A549 (cell line): ENCODE data around the gene OTOG. TPM values are rescaled to one million over a fixed set of nuclear protein-coding genes. Genes with fewer than 3 reads are reported as not detected.

Experiments
- ATAC-seq, 2 experiments: fragments of 200-7000 bp in 1 of 2; fragments of >200 bp in 1 of 2; cut with Nextera tagmentation in 1 of 2; cut with Tn5 transposase in 1 of 2; 3 replicates each; pipeline versions ENCODE4 v1.8.0 to v1.9.1; 2018 to 2020; ENCODE audit warnings: mild to moderate bottlenecking in 1 of 2, moderate library complexity in 1 of 2
- CTCF ChIA-PET: fragments of 300-600 bp; sonication (Branson Sonifier 250); formaldehyde crosslinking; extraction: SDS; loops from one replicate; lab custom pipeline; 2021; ENCODE audit warnings: antibody characterized with exemption, inconsistent platforms; lab: Yijun Ruan, JAX
- POLR2A ChIA-PET: fragments of 350-600 bp; formaldehyde crosslinking; extraction: SDS; loops from one replicate; lab custom pipeline; 2021; ENCODE audit warnings: antibody characterized with exemption, inconsistent platforms; lab: Yijun Ruan, JAX
- DNase-seq, 2 experiments: peaks; one replicate each; pipeline versions ENCODE4 v3.0.0 to v3.0.0-alpha.2; 2011 to 2016; ENCODE audit warnings: low read depth in 1 of 2, low spot score in 1 of 2
- FAIRE-seq: peaks from 2 replicates; lab custom pipeline; 2011; peaks lifted over from hg19 to GRCh38; lab: Jason Lieb, UNC
- H3K27ac ChIP-seq, 2 experiments: fragments of >200 bp; sonication (Bioruptor Twin); formaldehyde crosslinking; 3 replicates each; pipeline ENCODE4 v1.5.1; 2016 to 2017
- H3K4me1 ChIP-seq: fragments of >200 bp; sonication (Bioruptor Twin); formaldehyde crosslinking; 3 replicates; pipeline ENCODE4 v1.6.1; 2016
- H3K4me2 ChIP-seq: fragments of >200 bp; sonication (Bioruptor Twin); formaldehyde crosslinking; 3 replicates; pipeline ENCODE4 v1.6.1; 2016
- H3K4me3 ChIP-seq: fragments of >200 bp; sonication (Bioruptor Twin); formaldehyde crosslinking; 3 replicates; pipeline ENCODE4 v1.5.1; 2016
- H3K9me3 ChIP-seq: fragments of >200 bp; sonication (Bioruptor Twin); formaldehyde crosslinking; 3 replicates; pipeline ENCODE4 v1.6.1; 2016
- BHLHE40 ChIP-seq: IDR thresholded peaks from 2 replicates; pipeline ENCODE4 v1.6.1; 2012; ENCODE audit warnings: low read depth, low read length, inconsistent platforms
- EHF ChIP-seq: fragments of 250-450 bp; sonication (Bioruptor Pico); IDR thresholded peaks from 2 replicates; pipeline ENCODE4 v1.5.0; 2020; ENCODE audit warnings: mild to moderate bottlenecking
- FOSB ChIP-seq: fragments of 250-450 bp; sonication (Bioruptor Pico); IDR thresholded peaks from 2 replicates; pipeline ENCODE4 v1.5.0; 2020; ENCODE audit warnings: mild to moderate bottlenecking, moderate library complexity
- GATA3 ChIP-seq: IDR thresholded peaks from 2 replicates; pipeline ENCODE4 v1.6.1; 2012; ENCODE audit warnings: borderline replicate concordance
- HOXB13 ChIP-seq: fragments of 250-450 bp; sonication (Bioruptor Pico); IDR thresholded peaks from 2 replicates; pipeline ENCODE4 v1.5.0; 2020; ENCODE audit warnings: low read depth, mild to moderate bottlenecking, moderate library complexity
- KDM5A ChIP-seq: fragments of 200-600 bp; sonication (generic); IDR thresholded peaks from 2 replicates; pipeline ENCODE4 v1.6.1; 2016; ENCODE audit warnings: antibody characterized with exemption, mild to moderate bottlenecking
- MAFK ChIP-seq: fragments of 450-650 bp; IDR thresholded peaks from 2 replicates; pipeline ENCODE4 v1.6.1; 2014; ENCODE audit not compliant: partially characterized antibody
- MYC ChIP-seq: IDR thresholded peaks from 2 replicates; pipeline ENCODE4 v1.6.1; 2012; ENCODE audit warnings: mild to moderate bottlenecking, inconsistent platforms, low read length, improper control_type of control experiment, borderline replicate concordance
- POLR2AphosphoS2 ChIP-seq: conservative IDR thresholded peaks from 2 replicates; pipeline ENCODE4 v1.6.1; 2012; ENCODE audit warnings: low read length, improper control_type of control experiment, inconsistent platforms
- RAD21 ChIP-seq, 2 experiments: fragments of >200 bp in 1 of 2; sonication (Bioruptor Twin) in 1 of 2; formaldehyde crosslinking in 1 of 2; IDR thresholded peaks in 1 of 2; conservative IDR thresholded peaks in 1 of 2; 2 replicates in 1 of 2; 3 replicates in 1 of 2; pipeline ENCODE4 v1.6.1; 2012 to 2018; ENCODE audit warnings: inconsistent platforms in 1 of 2
- RNF2 ChIP-seq: fragments of 200-600 bp; sonication (generic); IDR thresholded peaks from 2 replicates; pipeline ENCODE4 v1.6.1; 2016; ENCODE audit warnings: low read depth, mild to moderate bottlenecking, antibody characterized with exemption, moderate library complexity, borderline replicate concordance
- SREBF2 ChIP-seq: fragments of 450-650 bp; IDR thresholded peaks from 2 replicates; pipeline ENCODE4 v1.6.1; 2014; ENCODE audit warnings: mild to moderate bottlenecking, moderate library complexity
- TP53 ChIP-seq: fragments of 250-450 bp; sonication (Bioruptor Pico); IDR thresholded peaks from 2 replicates; pipeline ENCODE4 v1.5.0; 2021; ENCODE audit warnings: mild to moderate bottlenecking, moderate library complexity
- ZC3H11A ChIP-seq: fragments of 450-650 bp; IDR thresholded peaks from 2 replicates; pipeline ENCODE4 v1.6.1; 2014; ENCODE audit warnings: antibody characterized with exemption, mild to moderate bottlenecking
- ZFP36 ChIP-seq: fragments of 450-650 bp; IDR thresholded peaks from 2 replicates; pipeline ENCODE4 v1.6.1; 2014; ENCODE audit warnings: borderline replicate concordance; ENCODE audit not compliant: partially characterized antibody
- ZSCAN20 ChIP-seq: fragments of 250-450 bp; sonication (Bioruptor Pico); IDR thresholded peaks from 2 replicates; pipeline ENCODE4 v1.8.0; 2022; ENCODE audit warnings: mild to moderate bottlenecking, moderate library complexity
- WGBS: methylation state at CpG from one replicate; pipeline ENCODE4 v1.1.6; 2017; ENCODE audit errors: missing lambda C conversion rate; 5-methylcytosine and 5-hydroxymethylcytosine counted together
- polyA plus RNA-seq, 4 experiments: library from polyadenylated mRNA; depleted of rRNA in 3 of 4; stranded (reverse); fragments of >200 nt; fragmentation: RNase III in 1 of 4; extraction: RNeasy Plus Mini Kit Qiagen cat#74134 plus additional on column Dnase treatment in 1 of 4; gene quantifications; 2 replicates in 3 of 4; 3 replicates in 1 of 4; pipeline ENCODE4 v1.2.3, GENCODE V29; 2011 to 2017
- TF ChIP-seq, protein P1 (sequence below): IDR thresholded peaks from 2 replicates; pipeline ENCODE4 v1.6.1; 2012
- TF ChIP-seq, protein P2 (sequence below): IDR thresholded peaks from 2 replicates; pipeline ENCODE4 v1.6.1; 2012
- TF ChIP-seq, protein P3 (sequence below): fragments of >200 bp; sonication (Bioruptor Twin); formaldehyde crosslinking; IDR thresholded peaks from 2 replicates; pipeline ENCODE4 v1.6.1; 2016
- TF ChIP-seq, protein P4 (sequence below): fragments of 250-450 bp; sonication (Bioruptor Pico); IDR thresholded peaks from 2 replicates; pipeline ENCODE4 v1.5.0; 2020; ENCODE audit warnings: low read depth, mild to moderate bottlenecking, moderate library complexity
- TF ChIP-seq, protein P5 (sequence below): fragments of 150-350 bp; IDR thresholded peaks from 2 replicates; pipeline ENCODE4 v1.6.1; 2014; ENCODE audit warnings: low read depth, mild to moderate bottlenecking, low read length

OTOG gene
- polyA plus RNA-seq, 2 of the 4 experiments (the other 2 are of a cell fraction) = not detected

DNA sequence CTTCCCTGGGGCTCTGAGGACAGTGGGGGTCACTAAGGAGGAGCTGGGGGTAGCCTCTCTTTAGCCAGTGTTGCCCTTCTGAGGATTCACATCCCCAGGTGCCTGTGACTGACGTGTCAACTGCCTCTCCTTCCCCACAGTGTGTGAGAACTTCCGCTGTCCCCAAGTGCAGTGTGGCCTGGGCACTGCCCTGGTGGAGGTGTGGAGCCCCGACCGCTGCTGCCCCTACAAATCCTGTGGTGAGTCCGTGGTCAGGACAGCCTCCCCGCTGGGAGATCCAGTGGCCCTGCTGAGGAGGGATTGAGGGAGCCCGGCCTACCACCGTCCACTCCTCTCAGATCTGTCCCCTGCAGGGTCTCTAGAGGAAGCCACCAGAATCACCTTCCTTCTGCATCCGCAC lies 91.3 kb downstream of the OTOG start (continued):
- TF ChIP-seq, protein P1, sequence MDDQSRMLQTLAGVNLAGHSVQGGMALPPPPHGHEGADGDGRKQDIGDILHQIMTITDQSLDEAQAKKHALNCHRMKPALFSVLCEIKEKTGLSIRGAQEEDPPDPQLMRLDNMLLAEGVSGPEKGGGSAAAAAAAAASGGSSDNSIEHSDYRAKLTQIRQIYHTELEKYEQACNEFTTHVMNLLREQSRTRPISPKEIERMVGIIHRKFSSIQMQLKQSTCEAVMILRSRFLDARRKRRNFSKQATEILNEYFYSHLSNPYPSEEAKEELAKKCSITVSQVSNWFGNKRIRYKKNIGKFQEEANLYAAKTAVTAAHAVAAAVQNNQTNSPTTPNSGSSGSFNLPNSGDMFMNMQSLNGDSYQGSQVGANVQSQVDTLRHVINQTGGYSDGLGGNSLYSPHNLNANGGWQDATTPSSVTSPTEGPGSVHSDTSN = no peak
- TF ChIP-seq TP53 (CRISPR knock-in tag) (no peak), EHF (no peak), HOXB13 (CRISPR knock-in tag) (no peak), POLR2AphosphoS2 (no peak), MYC (no peak), ZFP36 (no peak)

DNA sequence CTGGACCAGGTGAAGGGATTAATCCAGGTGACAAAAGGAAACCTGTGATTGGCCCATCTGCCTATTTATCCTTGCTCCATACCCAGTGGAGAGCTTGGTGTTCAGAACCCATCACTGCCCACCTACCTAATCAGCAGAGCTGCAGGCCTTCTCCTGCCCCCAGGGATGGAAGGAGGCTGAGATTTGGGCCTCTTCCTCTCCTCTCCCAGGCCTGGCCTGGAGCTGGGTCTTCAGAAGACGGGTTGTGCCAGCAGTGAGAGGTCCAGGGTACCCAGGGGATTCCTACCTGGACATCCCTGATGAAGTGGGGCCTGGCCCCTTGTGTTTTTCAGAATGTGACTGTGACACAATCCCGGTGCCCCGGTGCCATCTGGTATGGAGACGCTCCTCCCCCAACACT lies 92.0 kb downstream of the OTOG start:
- ATAC-seq (no peak), DNase-seq (no peak), FAIRE-seq (no peak)
- Histone ChIP-seq H3K4me2 (no peak overlapping the region), H3K4me3 (no peak overlapping the region), H3K4me1 (no peaks in the 10 kb centered on the region), H3K9me3 (no peaks in the 10 kb centered on the region), H3K27ac (no peak overlapping the region)
- CTCF ChIA-PET = interaction anchor here (1.1 kb wide), 1 partner anchor 40 kb away, joined by 4 read pairs; no protein-coding TSS in a partner anchor
- 19% methylated on average over 4 of the region's 4 CpGs for WGBS
- POLR2A ChIA-PET = no interaction called here
- TF ChIP-seq MAFK (no peak), GATA3 (no peak), HOXB13 (CRISPR knock-in tag) (no peak)

DNA sequence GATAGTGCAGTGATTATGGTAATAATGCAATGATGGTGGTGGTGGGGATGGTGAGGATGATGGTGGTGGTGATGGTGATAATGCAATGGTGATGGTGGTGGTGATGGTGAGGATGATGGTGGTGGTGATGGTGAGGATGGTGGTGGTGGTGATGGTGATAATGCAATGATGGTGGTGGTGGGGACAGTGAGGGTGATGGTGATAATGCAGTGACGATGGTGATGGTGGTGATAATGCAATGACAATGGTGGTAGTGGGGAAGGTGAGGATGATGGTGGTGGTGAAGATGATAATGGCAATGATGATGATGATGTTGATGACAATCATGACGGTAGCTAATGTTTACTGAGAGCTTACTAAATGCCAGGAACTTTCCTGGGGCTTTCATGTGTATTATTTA lies 92.7 kb downstream of the OTOG start:
- FAIRE-seq (no peak), ATAC-seq (no peak), DNase-seq (no peak)
- ChIA-PET CTCF (no interaction called here), POLR2A (no interaction called here)
- Histone ChIP-seq H3K4me3 (no peak overlapping the region), H3K27ac (no peak overlapping the region), H3K9me3 (no peaks in the 10 kb centered on the region), H3K4me2 (no peak overlapping the region), H3K4me1 (no peaks in the 10 kb centered on the region)
- WGBS = 22% methylated on average over 2 of the region's 2 CpGs
- TF ChIP-seq SREBF2 = no peak
- TF ChIP-seq RNF2 = no peak
- TF ChIP-seq, protein P2, sequence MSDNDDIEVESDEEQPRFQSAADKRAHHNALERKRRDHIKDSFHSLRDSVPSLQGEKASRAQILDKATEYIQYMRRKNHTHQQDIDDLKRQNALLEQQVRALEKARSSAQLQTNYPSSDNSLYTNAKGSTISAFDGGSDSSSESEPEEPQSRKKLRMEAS = no peak
- no peak for TF ChIP-seq KDM5A
- no peak for TF ChIP-seq POLR2AphosphoS2
- no peak for TF ChIP-seq FOSB
- TF ChIP-seq, protein P3, sequence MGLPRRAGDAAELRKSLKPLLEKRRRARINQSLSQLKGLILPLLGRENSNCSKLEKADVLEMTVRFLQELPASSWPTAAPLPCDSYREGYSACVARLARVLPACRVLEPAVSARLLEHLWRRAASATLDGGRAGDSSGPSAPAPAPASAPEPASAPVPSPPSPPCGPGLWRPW = no peak
- no peak for TF ChIP-seq ZC3H11A
- no peak for TF ChIP-seq ZSCAN20
- no peak for TF ChIP-seq BHLHE40
- TF ChIP-seq, protein P1 = no peak
- TF ChIP-seq, protein P4, sequence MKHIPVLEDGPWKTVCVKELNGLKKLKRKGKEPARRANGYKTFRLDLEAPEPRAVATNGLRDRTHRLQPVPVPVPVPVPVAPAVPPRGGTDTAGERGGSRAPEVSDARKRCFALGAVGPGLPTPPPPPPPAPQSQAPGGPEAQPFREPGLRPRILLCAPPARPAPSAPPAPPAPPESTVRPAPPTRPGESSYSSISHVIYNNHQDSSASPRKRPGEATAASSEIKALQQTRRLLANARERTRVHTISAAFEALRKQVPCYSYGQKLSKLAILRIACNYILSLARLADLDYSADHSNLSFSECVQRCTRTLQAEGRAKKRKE (CRISPR knock-in tag) = no peak
- TF ChIP-seq RAD21 (conservative IDR thresholded peaks at IDR 0.05 in 1 of 2, IDR thresholded peaks at IDR 0.05 in 1 of 2) = no peak
- TF ChIP-seq ZFP36 = no peak
- TF ChIP-seq, protein P5, sequence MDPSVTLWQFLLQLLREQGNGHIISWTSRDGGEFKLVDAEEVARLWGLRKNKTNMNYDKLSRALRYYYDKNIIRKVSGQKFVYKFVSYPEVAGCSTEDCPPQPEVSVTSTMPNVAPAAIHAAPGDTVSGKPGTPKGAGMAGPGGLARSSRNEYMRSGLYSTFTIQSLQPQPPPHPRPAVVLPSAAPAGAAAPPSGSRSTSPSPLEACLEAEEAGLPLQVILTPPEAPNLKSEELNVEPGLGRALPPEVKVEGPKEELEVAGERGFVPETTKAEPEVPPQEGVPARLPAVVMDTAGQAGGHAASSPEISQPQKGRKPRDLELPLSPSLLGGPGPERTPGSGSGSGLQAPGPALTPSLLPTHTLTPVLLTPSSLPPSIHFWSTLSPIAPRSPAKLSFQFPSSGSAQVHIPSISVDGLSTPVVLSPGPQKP = no peak
